SK-N-SH treated with all-trans-retinoic acid at 6 μM for 48 hours (cell line): ENCODE results near the gene PACC1.

Source experiments
- ARNTL ChIP-seq: fragments of 450-650 bp; formaldehyde crosslinking; IDR thresholded peaks from 2 replicates; pipeline ENCODE4 v1.5.0; 2020; ENCODE audit warnings: low read depth, mild to moderate bottlenecking, moderate library complexity, borderline replicate concordance
- OSR1 ChIP-seq: fragments of 250-450 bp; sonication (Bioruptor Pico); IDR thresholded peaks from 2 replicates; pipeline ENCODE4 v1.8.0; 2022; ENCODE audit warnings: moderate library complexity, mild to moderate bottlenecking, inconsistent platforms
- SNAI2 ChIP-seq: fragments of 250-450 bp; sonication (Bioruptor Pico); IDR thresholded peaks from 2 replicates; pipeline ENCODE4 v1.5.0; 2020; ENCODE audit warnings: mild to moderate bottlenecking, moderate library complexity
- TOX ChIP-seq: fragments of 250-450 bp; sonication (Bioruptor Pico); IDR thresholded peaks from 2 replicates; pipeline ENCODE4 v1.8.0; 2021; ENCODE audit warnings: mild to moderate bottlenecking, moderate library complexity, borderline replicate concordance
- ZNF565 ChIP-seq: fragments of 450-650 bp; formaldehyde crosslinking; conservative IDR thresholded peaks from 2 replicates; pipeline ENCODE4 v1.5.0; 2020; ENCODE audit warnings: low read depth, mild to moderate bottlenecking, moderate library complexity
- ZNF8 ChIP-seq: fragments of 450-650 bp; formaldehyde crosslinking; IDR thresholded peaks from 2 replicates; pipeline ENCODE4 v1.5.0; 2020; ENCODE audit warnings: mild to moderate bottlenecking, moderate library complexity
- TF ChIP-seq, protein P1 (sequence below): fragments of 250-450 bp; sonication (Bioruptor Pico); IDR thresholded peaks from 2 replicates; pipeline ENCODE4 v1.5.1; 2020; ENCODE audit warnings: low read depth, mild to moderate bottlenecking, moderate library complexity
- TF ChIP-seq, protein P2 (sequence below): fragments of 250-450 bp; sonication (Bioruptor Pico); IDR thresholded peaks from 2 replicates; pipeline ENCODE4 v1.8.0; 2020; ENCODE audit warnings: mild to moderate bottlenecking, moderate library complexity, borderline replicate concordance
- TF ChIP-seq, protein P3 (sequence below): fragments of 250-450 bp; sonication (Bioruptor Pico); IDR thresholded peaks from 2 replicates; pipeline ENCODE4 v1.5.0; 2020; ENCODE audit warnings: mild to moderate bottlenecking, moderate library complexity

DNA sequence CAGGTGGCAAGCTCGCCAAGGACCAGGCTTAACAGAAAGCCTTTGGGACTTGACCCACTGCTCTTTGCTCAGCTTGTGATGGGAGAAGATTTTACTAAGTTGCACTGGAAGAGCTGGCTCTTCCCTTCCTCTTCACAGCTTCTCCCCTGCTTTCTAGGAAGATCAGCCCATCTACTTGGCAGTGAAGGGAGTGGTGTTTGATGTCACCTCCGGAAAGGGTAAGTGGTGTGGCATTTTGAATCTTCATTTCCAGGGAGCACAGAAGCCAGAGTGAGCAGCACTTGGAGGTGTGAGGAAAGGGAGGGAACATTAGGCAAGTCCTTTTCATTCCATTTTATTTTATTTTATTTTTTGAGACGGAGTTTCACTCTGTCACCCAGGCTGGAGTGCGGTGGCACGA is 27.7 kb upstream of the PACC1 start:
- TF ChIP-seq TOX (CRISPR knock-in tag) (no peak), ZNF565 (CRISPR knock-in tag) (no peak), OSR1 (CRISPR knock-in tag) (no peak), SNAI2 (CRISPR knock-in tag) (no peak), ZNF8 (CRISPR knock-in tag) (no peak), ARNTL (CRISPR knock-in tag) (no peak)
- TF ChIP-seq, protein P1, sequence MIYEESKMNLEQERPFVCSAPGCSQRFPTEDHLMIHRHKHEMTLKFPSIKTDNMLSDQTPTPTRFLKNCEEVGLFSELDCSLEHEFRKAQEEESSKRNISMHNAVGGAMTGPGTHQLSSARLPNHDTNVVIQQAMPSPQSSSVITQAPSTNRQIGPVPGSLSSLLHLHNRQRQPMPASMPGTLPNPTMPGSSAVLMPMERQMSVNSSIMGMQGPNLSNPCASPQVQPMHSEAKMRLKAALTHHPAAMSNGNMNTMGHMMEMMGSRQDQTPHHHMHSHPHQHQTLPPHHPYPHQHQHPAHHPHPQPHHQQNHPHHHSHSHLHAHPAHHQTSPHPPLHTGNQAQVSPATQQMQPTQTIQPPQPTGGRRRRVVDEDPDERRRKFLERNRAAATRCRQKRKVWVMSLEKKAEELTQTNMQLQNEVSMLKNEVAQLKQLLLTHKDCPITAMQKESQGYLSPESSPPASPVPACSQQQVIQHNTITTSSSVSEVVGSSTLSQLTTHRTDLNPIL (CRISPR knock-in tag) = no peak
- TF ChIP-seq, protein P2, sequence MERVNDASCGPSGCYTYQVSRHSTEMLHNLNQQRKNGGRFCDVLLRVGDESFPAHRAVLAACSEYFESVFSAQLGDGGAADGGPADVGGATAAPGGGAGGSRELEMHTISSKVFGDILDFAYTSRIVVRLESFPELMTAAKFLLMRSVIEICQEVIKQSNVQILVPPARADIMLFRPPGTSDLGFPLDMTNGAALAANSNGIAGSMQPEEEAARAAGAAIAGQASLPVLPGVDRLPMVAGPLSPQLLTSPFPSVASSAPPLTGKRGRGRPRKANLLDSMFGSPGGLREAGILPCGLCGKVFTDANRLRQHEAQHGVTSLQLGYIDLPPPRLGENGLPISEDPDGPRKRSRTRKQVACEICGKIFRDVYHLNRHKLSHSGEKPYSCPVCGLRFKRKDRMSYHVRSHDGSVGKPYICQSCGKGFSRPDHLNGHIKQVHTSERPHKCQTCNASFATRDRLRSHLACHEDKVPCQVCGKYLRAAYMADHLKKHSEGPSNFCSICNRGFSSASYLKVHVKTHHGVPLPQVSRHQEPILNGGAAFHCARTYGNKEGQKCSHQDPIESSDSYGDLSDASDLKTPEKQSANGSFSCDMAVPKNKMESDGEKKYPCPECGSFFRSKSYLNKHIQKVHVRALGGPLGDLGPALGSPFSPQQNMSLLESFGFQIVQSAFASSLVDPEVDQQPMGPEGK (CRISPR knock-in tag) = no peak
- TF ChIP-seq, protein P3, sequence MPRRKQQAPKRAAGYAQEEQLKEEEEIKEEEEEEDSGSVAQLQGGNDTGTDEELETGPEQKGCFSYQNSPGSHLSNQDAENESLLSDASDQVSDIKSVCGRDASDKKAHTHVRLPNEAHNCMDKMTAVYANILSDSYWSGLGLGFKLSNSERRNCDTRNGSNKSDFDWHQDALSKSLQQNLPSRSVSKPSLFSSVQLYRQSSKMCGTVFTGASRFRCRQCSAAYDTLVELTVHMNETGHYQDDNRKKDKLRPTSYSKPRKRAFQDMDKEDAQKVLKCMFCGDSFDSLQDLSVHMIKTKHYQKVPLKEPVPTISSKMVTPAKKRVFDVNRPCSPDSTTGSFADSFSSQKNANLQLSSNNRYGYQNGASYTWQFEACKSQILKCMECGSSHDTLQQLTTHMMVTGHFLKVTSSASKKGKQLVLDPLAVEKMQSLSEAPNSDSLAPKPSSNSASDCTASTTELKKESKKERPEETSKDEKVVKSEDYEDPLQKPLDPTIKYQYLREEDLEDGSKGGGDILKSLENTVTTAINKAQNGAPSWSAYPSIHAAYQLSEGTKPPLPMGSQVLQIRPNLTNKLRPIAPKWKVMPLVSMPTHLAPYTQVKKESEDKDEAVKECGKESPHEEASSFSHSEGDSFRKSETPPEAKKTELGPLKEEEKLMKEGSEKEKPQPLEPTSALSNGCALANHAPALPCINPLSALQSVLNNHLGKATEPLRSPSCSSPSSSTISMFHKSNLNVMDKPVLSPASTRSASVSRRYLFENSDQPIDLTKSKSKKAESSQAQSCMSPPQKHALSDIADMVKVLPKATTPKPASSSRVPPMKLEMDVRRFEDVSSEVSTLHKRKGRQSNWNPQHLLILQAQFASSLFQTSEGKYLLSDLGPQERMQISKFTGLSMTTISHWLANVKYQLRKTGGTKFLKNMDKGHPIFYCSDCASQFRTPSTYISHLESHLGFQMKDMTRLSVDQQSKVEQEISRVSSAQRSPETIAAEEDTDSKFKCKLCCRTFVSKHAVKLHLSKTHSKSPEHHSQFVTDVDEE (CRISPR knock-in tag) = no peak
